HG03064 (cell line): ENCODE results near the gene CLIC5.

ENCODE experiments used
- ATAC-seq: cut with Tn5 transposase; IDR thresholded peaks from one replicate; pipeline ENCODE4 v1.9.1; 2021; ENCODE audit warnings: low read depth; ENCODE audit not compliant: unreplicated experiment

Gene CLIC5

DNA sequence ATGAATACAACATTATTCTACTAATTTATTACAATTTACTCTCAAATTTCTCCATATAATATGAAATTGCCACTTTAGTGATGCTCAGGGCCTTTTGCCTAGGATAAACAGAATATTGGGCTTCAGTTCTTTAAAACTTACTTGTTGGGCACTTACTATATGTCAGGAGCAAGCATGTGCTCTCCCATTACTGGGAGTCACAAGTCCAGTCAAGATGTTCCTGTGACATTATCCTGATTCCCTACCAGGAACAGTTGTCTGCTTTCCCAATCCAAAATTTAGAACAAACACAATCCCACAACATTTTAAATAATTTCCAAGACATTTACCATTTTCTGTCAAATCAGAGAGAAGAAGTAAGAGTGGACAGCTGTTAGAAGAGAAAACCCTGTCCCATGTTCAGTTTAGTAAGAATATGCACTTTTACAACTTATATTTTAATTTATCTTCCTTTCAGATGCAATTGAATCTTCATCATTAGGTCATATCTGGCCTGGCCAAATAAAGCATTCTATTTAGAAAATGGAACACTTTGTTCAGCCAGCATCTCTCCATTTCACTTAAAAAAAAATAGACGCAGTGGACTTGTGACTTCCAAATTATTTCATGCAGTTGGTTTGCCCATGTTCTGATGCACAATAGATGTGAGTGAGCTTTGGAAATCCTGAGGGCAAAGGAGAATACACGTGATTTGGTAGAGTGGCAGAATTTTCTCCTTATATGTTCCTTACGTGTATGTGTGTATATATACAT, 159.8 kb downstream of the CLIC5 start:
- ATAC-seq = no peak

- no peak for ATAC-seq
Measured at GRCh38 chr6:45854149-45854742, 161.4 kb downstream of the CLIC5 start.

- no peak for ATAC-seq
Measured at GRCh38 chr6:45851034-45851400, 164.6 kb downstream of the CLIC5 start.

- ATAC-seq = no peak
Measured at GRCh38 chr6:45850378-45851033, 165.2 kb downstream of the CLIC5 start.

DNA sequence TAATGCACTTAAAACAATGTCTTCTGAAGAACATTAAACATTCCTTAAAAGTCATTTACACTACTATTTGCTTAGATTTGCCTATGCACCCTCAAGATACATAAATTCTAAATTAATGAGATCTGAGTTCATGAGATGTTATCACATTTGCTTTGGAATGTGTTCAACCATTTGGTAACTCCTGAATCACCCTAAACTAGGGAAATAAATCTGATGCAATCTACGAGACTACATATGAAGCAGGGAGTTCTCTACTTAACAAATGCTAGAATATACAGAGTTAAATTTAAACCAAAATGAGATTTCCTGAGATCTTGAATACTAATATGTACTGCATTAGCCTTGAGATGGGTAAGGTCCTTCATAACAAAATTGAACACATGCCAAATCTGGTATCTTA, 170.1 kb downstream of the CLIC5 start:
- no peak for ATAC-seq

GRCh38 chr6:45844986-45845385, 170.7 kb downstream of the CLIC5 start:
- no peak for ATAC-seq

GRCh38 chr6:45843848-45844521, 171.7 kb downstream of the CLIC5 start:
- no peak for ATAC-seq

- no peak for ATAC-seq
Measured at GRCh38 chr6:45841062-45841461, 174.6 kb downstream of the CLIC5 start.

DNA sequence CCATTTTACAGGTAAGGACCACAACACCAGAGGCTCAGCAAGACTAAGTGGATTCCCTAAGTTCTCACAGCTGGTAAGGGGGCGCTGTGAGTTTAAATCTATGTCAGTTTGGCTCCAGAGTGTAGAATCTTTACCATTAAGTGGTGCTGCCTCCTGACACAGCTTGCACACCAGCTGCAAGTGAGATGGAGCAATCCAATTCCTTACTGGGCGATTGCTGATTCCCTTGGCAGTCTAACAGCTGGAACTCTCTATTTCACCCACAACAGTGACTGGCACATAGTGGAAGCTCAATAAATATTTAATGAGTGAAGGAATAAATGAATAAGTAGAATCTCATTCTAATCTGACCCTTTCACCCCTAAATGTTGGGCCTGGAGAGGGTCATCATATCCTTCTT, 176.7 kb downstream of the CLIC5 start:
- ATAC-seq = no peak

- ATAC-seq = no peak
Measured at GRCh38 chr6:45838451-45838850, 177.2 kb downstream of the CLIC5 start.

- no peak for ATAC-seq
Measured at GRCh38 chr6:45837541-45838200, 178.0 kb downstream of the CLIC5 start.

DNA sequence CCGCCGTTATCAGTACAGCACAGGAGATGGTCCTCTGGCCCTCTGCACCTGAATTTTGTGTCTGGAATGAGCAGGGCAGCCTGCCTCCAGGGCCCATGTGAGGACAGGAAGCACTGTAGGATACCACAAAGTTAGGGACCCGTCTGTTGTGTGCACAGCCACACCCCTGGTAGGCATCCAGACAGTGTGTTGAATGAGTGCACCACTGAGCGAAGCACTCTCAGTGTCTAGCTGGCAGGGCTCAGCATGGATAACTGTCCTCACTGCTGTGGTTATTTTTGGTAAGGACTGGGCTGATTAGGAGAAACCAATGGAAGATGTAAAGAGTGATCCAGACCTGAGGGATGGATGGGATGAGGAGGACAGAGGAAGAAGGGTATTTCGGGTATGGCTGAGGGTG, 178.7 kb downstream of the CLIC5 start:
- no peak for ATAC-seq

- no peak for ATAC-seq
Measured at GRCh38 chr6:45836438-45836824, 179.2 kb downstream of the CLIC5 start.

GRCh38 chr6:45835721-45836437, 179.8 kb downstream of the CLIC5 start:
- no peak for ATAC-seq

DNA sequence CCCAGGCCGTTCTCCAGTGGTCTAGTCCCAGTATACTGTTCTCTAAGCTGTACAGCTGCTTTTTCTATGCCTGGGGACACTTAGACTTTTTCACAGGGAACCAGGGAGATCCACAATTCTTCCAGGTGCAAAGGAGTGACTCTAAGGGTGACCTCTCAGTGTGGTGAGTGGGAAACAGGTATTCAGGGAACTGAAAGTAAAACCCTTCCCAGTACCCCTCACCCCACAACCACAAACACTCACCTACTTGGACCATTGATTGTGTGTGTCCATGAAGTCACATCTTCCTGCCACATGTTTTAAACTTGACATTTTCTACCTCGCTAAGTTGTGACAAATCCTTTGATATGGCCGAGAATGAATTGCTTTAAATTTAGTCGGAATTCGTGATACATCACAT, 183.6 kb downstream of the CLIC5 start:
- no peak for ATAC-seq
